ENCODE results near the gene TMPRSS11B.
"Not testable (repeated sequence)": the region's sequence is repeated elsewhere in the genome, so short reads cannot be mapped to it uniquely, and the experiment has no call there.

TMPRSS11B gene, protein sequence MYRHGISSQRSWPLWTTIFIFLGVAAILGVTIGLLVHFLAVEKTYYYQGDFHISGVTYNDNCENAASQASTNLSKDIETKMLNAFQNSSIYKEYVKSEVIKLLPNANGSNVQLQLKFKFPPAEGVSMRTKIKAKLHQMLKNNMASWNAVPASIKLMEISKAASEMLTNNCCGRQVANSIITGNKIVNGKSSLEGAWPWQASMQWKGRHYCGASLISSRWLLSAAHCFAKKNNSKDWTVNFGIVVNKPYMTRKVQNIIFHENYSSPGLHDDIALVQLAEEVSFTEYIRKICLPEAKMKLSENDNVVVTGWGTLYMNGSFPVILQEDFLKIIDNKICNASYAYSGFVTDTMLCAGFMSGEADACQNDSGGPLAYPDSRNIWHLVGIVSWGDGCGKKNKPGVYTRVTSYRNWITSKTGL

DNA sequence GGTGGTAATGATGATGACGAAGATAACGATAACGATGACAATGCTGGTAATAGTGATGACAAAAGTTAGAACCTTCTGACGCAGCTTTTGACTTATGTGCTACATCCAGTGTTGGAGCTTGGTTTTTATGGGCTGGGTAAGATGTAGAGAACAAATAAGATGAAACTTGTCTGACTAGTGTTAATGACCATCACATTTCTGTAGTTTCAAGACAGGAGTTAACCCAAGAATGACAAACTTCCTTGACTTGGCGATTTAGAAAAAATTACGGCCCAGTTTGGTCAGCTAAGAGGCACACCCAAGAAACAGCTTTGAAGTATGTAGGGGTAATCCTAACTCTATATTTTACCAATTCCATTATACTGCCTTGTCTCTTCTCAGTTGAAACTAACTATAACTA lies at the start of gene TMPRSS11B:
Gene TMPRSS11B, minus strand, starts transcription at position 101 of the 400 bp plus-strand sequence. CDS start 136 bp downstream, outside the sequence.
- no peak for DNase-seq

DNA sequence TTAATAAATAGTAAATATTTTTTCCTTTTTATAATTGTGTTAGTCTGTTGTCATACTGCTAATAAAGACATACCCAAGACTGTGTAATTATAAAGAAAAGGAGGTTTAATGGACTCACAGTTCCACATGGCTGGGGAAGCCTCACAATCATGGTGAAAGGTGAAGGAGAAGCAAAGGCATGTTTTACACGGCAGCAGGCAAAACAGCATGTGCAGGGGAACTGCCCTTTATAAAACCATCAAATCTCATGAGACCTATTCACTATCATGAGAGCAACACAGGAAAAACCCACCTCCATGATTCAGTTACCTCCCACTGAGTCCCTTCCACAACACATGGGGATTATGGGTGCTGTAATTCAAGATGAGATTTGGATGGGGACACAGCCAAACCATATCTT lies 45.8 kb upstream of the TMPRSS11B start:
- no peak for DNase-seq

DNA sequence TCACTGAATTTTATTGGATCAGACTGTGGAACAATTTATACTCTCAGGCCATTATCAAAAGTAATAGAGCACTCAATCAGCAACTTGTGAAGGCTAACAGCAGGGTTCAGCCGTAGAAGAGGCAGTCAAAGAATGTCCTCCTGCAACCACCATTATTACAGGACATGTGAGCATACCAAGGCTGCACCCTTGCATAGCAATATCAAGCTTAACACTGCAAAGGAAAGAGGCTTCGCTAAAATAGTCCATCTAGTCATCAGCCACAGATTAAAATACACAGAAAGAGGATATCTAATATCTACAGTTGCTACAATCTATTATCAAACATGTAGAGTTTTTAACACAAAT lies 42.9 kb upstream of the TMPRSS11B start:
- DNase-seq, result no peak

DNA sequence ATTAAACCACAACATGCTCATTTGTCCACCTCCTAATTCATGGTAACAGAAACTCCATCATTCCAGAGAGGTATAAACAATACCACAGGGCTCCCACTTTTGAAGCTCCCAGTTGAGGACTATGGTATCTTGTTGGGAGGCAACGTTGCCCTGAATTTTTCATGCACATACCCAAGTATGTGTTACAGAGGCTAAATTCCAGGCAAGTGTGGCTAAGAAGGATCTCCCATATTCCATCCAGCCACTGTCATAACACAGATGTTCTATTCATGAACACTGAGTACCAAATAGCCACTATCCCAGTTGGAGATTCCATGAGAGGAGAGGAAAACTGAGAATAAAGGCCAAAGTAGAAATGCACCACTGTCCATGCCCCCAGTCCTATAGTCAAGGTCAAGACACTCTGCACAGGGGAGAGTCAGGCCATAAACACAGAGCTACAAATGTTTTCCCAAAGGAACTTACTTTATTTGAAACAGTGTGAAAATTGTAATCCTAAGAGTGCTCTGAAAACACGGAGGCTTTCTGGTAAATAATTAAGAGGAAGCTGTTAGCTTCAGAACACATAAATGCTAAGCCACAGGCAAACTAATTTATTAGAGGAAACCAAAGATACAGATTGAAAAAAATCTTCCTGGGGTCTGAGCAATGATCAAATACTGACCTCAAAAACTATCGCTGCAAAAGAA lies 42.4 kb upstream of the TMPRSS11B start:
- DNase-seq, result no peak

DNA sequence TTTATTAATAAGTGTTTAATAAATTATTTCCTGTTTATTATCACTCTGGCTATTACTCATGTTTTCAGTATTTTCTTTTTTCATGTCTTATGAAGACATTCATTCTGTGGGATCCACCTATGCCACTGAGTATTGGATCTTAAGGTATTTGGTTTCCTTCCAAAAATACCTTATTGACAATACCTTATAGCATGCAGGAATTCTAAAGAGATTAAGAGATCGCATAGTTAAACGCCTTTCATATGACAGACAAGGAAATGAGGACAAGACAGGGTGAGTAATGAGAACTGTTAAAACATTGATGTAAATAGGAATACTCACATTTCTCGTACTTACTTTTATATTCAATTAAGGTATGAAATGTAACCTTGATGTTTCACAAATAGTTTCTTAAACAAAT lies 38.2 kb upstream of the TMPRSS11B start:
- no peak for DNase-seq

DNA sequence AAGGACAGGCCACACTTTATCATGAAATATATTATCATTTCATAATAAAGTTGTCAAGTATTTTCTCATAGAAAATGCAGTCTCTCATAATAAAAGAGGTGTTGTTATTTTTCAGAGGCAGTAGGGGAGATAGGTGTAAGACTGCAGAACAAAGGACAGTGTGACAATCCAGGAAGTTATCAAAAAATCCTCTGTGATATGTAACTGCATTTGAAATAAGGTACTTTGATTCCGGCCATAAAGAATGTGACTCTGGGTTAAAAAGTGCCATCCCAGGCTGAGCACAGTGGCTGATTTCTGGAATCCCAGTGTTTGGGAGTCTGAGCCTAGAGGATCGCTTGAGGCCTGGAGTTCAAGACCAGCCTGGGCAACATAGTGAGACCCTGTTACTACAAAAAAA lies 37.6 kb upstream of the TMPRSS11B start:
- DNase-seq, result no peak

DNA sequence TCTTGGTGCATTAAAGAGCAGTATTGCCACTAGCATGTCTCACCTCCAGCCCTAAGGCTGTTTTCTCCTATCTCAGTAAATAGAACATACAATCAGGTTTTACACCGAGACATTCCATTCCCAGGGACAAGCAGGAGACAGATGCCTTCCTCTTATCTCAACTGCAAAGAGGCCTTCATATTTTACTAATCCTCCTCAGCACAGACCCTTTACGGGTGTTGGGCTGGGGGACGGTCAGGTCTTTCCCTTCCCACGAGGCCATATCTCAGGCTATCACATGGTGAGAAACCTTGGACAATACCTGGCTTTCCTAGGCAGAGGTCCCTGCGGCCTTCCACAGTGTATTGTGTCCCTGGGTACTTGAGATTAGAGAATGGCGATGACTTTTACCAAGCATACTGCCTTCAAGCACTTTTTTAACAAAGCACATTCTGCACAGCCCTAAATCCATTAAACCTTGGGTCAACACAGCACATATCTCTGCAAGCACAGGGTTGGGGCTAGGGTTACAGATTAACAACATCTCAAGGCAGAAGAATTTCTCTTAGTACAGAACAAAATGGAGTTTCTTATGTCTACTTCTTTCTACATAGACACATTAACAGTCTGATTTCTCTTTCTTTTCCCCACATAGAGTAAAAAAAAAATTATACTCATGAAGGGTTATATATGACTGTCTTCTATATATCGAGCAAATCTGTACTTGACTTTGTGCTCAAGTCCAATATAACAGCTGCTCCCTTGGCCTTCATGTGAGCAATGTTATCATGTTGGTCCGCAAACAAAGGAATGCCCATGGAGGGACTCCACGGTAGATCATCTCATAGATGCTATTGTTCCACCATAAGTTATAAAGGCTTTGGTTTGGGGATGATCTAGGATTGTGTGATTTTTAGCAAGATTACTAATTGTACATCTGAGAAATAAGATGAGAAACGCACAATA lies 36.6 kb upstream of the TMPRSS11B start:
- not testable (repeated sequence) for DNase-seq

DNA sequence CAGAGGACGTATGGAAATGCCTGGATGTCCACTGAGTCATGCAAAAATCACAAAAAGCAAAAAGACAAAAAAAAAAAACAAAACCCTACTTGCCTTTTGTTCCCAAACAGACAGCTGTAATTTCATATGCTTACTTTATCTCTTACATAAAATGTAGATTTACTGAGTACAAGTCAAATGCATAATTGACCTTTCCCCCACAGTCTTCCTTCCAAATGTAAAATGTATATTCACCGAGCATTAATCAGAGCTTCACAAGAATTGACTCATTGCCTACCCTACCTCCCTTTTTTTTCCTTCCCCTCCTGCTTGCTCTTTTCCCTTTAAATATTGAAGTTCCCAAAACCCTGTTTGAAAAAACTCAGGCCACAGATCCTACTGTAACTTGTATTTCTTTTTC lies 32.5 kb upstream of the TMPRSS11B start:
- DNase-seq, result no peak

DNA sequence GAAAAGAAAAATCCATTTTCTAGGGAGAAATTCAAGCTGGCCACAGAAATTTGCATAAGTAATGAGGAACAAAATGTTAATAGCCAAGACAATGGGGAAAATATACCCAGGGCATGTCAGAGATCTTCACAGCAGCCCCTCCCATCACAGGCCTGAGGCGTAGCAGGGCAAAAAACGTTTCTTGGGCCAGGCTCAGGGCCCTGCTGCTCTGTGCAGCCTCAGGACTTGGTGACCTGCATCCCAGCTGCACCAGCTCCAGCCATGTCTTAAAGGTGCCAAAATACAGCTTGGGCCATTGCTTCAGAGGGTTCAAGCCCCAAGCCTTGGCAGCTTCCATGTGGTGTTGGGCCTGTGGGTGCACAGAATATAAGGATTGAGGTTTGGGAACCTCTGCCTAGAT lies 32.1 kb upstream of the TMPRSS11B start:
- no peak for DNase-seq

DNA sequence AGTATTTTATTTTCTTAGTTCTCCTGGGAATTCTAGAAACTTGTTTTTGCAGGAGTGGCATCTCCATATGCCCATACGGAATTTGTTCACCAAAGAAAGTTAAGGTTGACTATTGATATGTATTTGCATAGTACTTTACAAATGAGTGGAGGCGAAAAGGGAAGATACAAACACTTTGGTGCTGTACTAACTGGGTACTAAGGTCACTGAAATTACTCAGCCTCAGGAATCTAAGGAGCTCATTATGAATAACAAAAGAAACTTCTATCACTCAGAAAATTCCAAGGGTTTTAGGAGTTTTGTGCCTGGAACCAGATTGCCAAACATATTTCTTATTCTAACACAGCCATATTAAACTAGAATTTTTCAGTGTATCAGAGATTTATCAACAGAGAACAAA lies 27.4 kb upstream of the TMPRSS11B start:
- DNase-seq, result no peak

DNA sequence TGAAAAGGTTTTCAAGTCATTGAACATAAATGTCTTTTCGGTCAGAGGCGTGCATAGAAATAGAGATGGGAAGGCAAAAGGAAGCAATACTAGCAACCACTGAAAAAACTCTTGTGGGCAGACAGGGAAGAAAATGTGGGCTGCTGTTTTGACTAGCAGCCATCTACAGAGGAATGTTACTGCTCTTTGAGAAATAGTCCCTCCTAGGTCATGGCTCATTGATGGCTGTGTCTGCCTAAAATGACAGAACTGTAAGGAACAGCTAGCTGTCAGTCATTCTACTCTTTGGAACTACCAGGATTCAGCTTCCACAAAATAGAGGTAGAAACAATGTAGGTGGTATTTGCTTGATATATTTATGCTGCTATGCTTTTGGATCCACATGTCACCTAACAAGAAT lies 26.9 kb upstream of the TMPRSS11B start:
- no peak for DNase-seq

DNA sequence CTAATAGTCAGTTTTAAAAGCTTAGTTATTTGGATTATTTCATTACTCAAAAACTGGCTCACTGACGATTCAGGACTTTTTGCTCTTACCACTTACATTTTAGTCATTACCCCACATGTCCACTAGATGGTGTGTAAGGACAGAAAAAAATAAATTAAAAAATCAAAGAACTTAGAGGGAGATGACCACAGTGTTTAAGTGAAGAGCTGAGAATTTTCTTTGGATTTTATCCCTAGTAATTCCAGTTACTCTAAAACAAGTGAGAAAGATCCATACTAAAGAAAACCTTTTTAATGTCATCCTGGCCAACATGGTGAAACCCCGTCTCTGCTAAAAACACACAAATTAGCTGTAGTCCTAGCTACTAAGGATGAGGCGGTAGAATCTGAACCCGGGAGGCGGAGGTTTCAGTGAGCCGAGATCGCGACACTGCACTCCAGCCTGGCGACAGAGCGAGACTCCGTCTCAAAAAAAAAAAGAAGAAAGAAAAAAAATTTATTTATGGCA lies 26.4 kb upstream of the TMPRSS11B start:
- DNase-seq, result peak; percentile 11

DNA sequence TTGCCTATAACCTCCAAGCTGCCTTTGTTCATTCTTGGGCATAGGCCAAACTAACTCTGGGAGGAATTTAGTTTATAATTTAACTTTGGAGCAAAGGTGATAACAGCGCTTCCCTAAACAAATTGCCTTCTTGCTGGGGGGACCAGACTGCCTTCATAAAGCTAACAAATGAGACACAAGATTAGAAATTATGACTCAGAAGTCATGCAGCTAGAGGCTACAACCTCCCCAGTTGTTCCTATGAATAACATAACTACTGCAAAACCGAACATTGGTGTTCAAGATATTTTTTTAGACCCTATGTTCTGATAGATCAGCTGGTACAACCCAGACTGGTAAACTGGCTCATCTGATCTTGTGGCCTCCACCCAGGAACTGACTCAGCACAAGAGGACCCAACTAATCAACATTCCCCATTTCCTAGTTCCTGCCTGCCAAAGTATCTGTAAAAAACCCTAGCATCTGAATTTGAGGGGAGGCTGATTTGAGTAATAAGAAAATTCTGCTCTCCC lies 22.0 kb upstream of the TMPRSS11B start:
- DNase-seq, result no peak

DNA sequence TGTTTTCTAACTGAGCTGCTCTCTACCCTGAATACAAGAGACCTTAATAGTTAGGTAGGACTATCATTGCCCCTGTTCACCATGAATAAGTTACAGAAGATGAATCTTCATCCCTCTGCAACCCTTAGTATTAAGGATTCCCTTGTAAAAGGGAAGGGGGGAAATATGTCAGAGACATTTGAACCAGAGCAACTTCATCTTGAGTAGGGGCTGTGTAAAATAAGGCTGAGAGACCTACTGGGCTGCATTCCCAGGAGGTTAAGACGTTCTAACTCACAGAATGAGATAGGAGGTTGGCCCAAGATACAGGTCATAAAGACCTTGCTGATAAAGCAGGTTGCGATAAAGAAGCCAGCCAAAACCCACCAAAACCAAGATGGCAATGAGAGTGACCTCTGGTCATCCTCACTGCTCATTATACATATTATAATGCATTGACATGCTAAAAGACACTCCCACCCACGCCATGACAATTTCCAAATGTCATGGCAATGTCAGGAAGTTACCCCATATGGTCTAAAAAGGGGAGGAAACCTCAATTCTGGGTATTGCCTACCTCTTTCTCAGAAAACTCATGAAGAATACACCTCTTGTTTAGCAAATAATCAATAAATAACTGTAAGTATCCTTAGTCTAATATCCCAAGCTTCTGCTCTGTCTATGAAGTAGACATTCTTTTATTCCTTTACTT lies 19.5 kb upstream of the TMPRSS11B start:
- DNase-seq, result no peak

DNA sequence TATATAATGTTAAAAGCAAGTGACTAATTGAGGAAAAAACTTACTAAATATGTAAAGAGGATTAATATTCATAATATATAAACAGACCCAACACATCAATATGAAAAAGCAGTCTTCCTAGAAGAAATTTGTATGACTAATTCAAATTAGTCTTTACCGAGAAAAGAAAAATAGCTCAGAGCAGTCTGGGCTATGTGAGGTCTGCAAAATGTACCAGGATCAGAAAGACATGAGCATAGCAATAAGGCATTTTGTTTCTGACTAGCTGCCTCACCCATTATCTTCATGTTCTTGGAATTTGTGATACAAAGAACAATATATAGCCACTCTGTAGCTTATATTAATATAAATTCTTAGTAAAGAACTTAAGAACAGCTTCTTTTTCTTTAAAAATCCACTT lies 13.7 kb upstream of the TMPRSS11B start:
- no peak for DNase-seq

DNA sequence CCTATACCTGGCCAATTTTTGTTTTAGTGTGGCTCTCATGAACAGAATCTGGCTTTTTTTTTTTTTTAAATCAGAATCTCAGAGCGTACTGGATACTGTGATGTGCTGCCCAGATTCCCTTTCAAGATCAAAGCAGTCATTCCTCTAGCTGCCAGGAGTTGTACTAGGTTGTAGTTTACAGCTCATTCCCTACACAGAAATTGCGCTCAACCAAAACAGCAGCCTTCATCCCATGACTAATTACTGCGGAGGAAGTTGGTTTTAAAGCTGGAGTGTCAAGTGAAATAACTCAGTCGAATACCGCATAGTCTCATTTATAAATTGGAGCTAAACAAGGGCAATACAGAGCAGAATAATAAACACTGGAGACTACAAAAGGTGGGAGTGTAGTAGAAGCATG lies 12.2 kb upstream of the TMPRSS11B start:
- no peak for DNase-seq

DNA sequence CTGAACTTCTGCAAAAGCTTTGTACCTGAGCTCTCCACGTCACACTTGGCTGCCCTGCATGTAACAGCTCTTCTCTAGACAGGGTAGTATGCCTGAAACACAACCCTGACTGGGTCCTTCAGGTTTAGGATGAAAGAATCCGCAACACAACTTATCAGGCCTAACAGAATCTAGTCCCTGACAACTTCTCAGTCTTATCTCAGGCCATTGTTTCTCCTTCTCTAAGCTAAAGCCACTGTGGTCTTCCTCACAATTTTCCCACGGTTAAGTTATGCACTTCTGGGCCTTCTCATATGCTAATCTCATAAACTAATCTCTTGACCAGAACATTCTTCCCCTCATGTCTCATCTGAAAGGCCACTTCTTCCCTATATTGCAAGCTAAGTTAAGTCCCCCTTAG lies 10.8 kb upstream of the TMPRSS11B start:
- DNase-seq, result no peak

DNA sequence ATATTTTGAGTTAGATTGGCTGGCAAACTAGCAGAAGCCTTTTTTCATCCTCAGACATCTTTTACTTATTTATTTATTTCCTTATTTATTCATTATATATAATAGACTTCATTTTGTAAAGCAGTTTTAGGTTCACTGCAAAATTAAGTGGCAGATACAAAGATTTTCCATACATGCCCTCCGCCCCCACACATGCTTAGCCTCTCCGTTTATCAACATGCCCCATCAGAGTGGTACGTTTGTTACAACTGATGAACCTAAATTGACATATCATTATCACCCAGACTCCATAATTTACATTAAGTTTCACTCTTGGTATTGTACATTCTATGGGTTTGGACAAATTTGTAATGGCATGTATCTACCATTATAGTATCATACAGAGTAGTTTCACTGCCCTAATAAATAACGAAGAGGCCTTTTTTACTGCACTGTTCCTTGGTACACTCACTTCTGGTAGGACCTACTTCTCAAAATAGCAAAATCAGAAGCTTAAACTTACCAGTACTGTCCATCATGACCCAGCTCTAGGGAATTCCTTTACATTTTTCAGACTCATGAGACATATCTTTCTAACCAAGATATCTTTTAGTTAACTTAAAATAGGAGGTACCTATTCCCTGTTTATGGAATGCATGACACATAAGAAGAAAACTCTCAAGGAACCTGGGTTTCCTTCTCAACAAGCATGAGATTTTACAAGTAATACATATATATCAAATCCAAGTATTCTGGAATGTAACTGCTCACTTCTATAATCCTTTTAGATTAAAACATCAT lies 4.8 kb upstream of the TMPRSS11B start:
- no peak for DNase-seq

DNA sequence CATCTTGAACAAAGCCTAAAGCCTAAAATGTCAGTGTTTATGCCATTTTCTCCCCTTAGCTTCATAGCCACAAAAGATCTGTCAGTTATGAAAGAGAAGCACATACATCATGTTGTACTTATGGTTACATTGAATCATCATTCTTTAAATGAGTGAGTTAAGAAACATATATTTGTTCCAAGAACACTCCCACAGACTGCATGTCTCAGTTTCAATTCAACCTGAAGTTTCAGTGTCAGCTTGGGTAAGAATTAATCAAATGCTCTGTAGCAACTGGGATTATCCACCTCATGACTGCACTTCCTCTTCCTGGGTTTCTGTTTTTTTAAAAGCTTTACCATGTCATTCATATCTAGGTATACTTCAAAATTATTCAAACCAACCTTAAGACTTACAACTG lies 3.9 kb upstream of the TMPRSS11B start:
- no peak for DNase-seq

DNA sequence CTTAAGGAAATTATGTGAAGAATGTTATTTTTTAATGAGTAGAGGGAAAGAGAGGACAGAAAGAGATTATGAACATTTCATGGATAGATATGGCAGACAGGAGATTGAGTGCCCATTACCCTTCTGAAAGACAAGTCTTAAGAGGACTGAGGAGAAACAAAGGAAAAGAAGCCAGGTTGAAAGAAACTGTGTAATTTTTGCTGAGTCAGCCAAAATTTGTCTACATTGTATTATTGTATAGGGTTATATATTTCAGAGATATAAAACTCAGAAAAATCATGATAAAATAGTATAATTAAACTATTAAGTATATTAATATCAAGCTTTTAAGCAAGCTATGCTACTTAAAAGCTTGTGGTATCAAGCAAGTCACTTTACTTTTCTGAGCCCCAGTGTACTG lies 4.9 kb downstream of the TMPRSS11B start:
- no peak for DNase-seq

DNA sequence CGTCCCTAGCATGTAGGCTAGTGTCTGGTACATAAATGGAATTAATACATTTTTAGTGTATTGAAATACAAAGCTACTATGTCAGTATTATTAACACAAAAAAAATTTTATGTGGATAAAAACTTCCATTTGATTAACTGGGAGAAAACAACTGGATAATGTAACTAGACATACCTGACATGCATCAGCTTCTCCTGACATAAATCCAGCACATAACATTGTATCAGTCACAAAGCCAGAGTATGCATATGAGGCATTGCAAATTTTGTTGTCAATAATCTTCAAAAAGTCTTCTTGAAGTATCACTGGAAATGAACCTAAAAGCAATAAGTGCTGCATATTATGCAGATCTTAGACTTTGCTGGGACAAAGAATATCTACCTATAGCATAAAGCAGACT lies 16.9 kb downstream of the TMPRSS11B start:
- DNase-seq, result no peak

DNA sequence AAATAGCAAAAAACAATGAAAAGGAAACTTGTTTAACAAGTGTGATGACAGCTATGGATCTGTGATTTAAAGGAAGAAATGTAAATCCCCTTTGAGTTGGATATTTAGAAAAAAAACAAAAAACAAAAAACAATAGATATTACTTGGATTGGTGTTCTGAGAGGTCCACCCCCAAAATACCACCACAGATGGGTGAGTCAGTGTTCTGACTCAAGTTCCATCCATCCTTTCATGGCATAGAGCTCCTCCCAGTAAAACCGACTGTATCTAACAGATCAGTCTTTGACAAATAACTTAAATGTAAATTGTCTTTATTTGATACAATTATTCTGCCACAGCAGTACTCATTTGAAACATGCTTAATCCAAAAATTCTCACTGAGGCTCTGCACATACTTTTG lies 27.4 kb downstream of the TMPRSS11B start:
- DNase-seq, result no peak
